ENCODE results near the gene MAPKAPK2.
"Not testable (repeated sequence)": the region's sequence is repeated elsewhere in the genome, so short reads cannot be mapped to it uniquely, and the experiment has no call there.

MAPKAPK2 gene

DNA sequence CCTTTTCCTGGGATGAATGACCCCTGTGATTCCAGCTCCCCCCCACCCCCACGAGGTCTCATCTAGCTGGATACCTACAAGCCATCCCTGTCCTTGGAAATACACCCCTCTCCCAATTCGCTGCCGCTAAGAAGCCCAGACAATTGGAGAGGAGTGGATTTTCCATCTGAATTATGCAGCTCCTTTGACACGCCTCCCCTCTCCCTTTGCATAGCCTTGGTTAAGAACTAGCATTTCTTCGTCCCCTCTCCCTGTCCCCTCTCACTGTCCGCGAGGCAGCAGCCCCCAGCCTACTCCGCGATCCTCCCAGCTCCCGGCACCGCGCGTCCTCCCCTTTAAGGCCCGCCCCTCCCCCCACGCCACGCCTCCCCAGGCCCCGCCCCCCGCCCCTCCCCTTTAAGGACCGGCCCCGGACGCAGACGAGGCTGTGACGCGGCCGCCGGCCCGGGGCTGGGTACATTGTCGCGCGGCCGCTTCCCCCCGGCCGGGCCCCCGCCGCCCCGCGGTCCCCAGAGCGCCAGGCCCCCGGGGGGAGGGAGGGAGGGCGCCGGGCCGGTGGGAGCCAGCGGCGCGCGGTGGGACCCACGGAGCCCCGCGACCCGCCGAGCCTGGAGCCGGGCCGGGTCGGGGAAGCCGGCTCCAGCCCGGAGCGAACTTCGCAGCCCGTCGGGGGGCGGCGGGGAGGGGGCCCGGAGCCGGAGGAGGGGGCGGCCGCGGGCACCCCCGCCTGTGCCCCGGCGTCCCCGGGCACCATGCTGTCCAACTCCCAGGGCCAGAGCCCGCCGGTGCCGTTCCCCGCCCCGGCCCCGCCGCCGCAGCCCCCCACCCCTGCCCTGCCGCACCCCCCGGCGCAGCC is at the start of gene MAPKAPK2:
MAPKAPK2 (plus strand) TSS at position 428 of the 856 bp plus-strand sequence; CDS start at position 753, 325 bp downstream.
- no peak for DNase-seq

DNA sequence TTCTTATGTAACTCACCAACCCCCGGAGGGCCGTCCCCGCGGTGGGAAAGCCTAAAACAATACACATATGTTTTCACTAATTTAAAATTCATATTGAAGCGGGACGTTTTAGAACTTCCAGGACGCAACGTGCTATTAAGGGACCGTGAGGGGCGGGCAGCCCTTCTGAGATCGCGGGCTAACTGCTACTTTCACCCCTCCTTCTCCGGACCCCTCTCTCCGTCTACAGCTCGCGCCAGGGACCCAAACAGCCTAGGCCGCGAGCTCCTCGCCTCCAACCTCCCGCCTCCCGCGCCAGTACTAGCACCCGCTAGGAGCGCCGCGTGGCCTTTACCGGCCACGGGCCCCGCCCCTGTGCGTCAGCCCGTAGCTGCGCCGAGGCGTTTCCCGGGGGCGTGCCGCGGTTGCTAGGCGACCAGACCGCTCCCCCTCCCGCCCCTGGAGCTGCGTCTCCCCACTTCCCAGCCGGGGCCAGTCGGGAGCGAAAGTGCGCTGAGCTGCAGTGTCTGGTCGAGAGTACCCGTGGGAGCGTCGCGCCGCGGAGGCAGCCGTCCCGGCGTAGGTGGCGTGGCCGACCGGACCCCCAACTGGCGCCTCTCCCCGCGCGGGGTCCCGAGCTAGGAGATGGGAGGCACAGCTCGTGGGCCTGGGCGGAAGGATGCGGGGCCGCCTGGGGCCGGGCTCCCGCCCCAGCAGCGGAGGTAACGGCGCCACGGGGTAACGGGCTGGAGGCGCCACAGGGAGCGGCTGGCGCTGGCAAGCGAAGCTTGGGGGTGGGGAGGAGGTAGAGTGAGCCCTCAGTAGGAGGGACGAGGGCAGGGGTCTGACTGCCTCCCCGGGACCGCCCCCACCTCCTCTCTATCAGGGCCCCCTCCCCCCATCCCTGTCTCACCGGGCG is 49.4 kb upstream of the MAPKAPK2 start, which contains the start of gene DYRK3:
DYRK3 (plus strand) TSS at position 457 of the 898 bp plus-strand sequence; CDS start at position 625, 168 bp downstream.
- peak; percentile 91 for DNase-seq

DNA sequence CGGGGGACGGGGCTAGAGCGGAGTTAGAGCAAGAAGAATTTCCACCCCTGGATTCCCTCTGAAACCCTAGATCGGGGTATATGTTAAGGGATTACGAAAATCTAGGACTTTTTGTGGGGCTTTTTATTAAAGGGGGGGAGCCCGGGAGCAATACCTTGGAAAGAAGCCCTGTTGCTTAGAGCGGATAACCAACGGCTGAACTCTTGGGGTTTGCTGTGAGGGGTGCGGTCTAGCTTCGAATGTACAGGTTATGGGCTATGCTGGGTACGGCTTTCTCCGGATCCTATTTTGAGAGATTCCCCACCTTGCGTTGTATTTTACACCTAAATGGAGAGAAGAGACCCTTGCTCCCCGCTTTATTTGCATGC is 48.7 kb upstream of the MAPKAPK2 start:
- DNase-seq: no peak

DNA sequence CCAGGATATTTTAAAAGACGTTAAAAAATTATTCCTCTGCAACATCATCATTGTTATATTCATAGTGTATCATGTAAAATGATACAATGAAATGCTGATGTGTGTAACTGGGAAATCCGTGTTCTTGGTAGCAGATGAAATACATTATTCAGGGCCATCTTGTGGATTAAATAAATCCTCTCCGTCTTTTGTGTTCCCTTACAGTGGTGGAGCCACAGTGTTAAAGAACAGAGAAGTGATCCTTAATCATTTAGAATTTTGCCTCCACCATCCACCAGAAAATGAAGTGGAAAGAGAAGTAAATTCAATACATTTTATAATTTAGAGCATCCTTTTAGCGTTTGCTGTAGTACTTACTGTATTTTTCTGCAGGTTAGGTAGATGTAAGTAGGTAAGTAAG is 48.0 kb upstream of the MAPKAPK2 start:
- DNase-seq: no peak

DNA sequence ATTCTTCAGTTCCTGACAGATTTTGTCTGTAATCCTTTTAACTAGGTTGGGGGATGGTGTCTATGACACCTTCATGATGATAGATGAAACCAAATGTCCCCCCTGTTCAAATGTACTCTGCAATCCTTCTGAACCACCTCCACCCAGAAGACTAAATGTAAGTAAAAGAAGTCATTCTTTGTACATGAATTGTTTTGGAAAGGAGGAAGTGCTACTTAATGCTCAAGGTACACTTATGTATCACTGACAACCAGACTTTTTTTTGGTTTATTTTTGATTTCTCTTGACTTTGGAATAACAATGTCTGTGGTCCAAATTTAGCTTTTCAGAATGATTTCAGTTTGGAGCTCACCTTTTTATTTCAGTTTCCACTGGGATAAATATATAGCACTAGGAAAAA is 47.1 kb upstream of the MAPKAPK2 start:
- DNase-seq: no peak

DNA sequence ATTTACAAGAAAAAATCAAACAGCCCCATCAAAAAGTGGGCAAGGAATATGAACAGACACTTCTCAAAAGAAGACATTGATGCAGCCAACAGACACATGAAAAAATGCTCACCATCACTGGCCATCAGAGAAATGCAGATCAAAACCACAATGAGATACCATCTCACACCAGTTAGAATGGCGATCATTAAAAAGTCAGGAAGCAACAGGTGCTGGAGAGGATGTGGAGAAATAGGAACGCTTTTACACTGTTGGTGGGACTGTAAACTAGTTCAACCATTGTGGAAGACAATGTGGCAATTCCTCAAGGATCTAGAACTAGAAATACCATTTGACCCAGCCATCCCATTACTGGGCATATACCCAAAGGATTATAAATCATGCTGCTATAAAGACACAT is 42.6 kb upstream of the MAPKAPK2 start:
- not testable (repeated sequence) for DNase-seq

DNA sequence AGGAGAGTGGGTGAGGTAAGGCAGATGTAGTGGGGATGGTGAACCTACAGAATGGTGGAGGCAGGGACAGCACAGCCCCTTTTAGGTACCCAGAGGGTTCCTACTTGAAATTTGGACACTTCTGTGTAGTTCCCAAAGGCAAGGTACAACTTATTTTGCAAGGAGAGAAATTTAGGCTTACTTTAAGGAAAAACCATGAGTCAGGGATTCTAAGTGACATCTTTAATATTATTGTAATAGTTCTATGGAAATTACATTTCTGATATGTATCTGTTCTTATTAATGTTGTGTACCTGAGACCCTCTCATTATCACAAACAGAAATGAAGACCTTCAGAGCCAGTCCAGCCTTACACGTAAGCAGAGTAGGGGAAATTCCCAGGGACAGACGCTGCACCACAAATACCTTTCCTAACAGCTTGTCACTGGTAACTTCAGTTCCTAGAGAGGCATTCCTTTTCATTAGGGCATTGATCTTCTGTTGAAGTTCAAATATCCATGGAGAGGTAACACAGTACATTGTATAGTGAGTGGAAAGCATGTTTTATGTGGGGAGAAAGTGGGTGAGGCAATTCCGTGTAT is 41.5 kb upstream of the MAPKAPK2 start:
- no peak for DNase-seq

DNA sequence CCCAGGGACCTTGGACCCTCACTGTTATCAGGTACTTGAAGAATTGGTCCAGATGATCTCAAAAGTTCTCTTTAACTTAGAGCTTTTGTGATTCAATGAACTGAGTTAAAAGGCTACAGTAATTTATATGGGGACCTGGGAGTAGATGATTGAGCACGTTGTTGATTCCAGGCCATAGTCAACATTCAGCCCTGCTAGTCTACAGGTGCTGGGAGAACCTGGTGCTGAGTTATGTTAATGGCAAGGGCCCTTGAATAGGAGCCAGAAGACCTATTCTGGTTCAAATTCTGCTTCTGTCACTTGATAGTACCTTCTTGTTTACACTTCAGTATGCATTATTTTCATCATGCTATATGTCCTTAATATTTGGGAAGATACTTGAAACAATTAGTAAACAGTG is 38.2 kb upstream of the MAPKAPK2 start:
- no peak for DNase-seq

DNA sequence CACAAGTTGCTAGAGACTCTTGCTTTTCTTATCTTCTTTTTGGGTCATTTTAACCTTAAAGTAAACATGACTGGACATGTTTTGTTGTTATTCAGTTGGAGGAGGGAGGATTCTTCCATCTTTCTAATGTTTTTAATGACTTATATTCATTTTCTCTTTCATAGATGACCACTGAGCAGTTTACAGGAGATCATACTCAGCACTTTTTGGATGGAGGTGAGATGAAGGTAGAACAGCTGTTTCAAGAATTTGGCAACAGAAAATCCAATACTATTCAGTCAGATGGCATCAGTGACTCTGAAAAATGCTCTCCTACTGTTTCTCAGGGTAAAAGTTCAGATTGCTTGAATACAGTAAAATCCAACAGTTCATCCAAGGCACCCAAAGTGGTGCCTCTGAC is 37.5 kb upstream of the MAPKAPK2 start:
- no peak for DNase-seq

DNA sequence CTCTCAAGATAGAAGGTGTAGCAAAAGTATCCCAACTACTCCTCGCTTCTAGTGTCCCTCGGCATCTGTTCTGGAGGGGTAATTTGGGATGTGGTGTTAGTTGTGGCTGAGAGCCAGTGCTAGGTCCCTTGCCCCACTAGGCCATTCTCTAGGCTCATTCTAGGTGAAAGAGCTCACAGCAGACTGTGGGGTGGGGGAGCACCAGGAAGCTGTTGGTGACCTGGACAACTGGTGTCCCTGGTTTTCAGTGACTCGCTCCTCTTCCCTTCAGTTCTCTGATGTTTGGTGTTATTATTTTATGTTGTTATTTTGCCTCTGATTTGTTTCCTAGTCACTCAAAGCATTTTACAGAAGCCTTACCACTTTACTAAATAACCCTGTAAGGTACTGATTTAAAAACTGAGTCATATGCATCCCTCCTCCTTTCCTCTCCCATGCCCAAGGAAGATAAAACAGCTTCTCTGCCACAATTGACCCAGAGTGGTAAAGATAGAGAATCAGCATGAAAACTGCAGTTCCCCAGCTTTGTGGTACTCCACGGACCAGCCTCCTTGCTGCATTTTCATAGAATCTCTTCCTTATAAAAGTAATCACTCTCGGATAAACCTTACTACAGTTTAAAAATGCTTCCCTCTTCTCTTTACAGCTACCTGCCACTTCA is 35.3 kb upstream of the MAPKAPK2 start:
- no peak for DNase-seq

DNA sequence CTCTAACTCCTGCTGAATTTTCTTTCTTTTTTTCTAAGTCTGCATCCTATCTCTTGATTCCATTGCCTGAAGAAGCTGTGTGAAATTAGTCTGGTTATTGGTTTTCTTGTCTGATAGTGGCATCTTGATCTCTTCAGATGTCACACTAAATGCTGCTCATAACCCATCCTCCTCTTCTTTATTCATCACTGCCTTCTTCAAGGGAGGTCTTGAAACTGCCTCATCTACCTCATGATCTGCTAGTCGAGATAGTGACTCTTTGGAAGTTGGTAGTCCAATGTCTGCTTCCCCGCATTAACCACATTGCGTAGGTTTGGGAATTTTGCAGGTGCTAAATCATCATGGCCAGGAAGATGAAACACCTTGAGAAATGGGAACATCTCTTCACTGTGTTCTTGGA is 33.7 kb upstream of the MAPKAPK2 start:
- no peak for DNase-seq

DNA sequence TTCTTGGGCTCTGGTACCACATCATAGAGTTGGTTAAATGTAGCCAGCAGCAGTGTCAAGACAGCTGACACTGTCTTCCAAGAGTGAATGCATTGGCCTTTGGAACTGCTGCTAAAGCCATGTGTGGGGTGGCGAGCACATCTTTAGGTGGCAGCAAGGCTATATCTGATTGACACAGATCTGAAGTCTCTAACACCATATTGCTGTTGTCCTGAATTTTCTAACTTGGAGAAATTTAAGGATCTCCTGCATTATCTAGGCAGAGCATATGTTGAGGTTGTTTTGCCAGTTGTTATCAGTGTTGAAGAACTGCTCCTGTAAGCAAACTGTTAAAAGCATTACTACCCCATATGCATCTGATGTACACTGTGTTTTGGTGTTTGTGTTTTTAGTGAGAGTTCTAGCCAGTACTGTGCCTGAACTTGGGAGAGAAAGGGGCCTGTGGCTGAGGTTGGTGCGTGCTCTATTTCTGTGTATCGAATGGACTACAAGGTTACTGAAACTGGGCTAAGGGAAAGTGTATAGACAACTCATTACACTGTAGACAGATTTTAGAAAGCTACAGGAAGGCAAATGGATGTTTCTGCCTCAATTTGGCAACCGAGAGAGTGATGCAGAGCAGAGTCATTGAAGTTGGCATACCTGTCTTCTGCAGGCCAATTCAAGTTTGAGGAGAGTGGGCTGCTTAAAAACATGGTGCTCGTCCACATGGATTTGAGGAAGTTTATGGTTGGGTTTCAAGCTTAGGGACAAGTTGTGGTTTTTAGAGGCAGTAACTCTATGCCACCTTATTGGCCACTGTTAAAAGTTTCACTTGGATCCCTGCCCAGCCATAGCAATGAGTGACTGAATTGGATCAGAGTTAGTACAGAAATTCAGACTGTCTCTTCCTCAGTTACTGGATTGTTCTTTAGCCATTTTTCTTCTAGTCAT is 32.5 kb upstream of the MAPKAPK2 start:
- no peak for DNase-seq

DNA sequence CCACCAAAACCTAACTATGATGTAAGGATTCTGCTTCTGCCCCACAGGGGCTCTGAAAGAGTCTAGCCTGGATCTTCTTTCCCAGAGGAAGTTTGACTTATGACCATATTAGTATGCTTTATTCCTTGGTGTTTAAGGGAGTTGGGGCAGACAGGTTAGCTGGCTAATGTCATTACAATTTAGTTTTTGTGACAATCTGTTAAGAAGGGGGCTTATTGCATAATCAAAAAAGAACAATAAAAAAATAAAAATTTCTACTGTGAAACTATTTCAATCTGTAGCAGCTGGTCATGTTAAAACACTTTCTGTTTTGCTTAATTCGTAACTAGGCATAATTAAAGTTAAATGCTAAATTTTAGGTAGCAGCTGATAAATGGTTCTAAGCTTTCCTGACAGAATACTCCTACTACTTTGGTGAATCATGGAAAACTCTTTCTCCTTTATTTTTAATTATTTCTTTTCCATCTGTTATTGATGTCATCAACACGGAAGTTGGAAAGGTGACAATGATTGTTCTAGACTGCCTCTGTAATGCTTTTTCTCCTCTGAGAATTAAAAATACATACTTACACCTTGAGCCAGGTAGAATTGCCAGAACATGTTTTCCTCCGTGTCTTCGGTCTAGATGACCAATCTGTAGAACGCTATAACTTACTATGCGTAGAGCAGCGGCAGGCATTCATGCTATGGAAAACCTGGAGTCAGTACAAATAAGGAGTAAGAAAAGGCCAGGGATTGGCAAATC is 30.8 kb upstream of the MAPKAPK2 start:
- DNase-seq: no peak

DNA sequence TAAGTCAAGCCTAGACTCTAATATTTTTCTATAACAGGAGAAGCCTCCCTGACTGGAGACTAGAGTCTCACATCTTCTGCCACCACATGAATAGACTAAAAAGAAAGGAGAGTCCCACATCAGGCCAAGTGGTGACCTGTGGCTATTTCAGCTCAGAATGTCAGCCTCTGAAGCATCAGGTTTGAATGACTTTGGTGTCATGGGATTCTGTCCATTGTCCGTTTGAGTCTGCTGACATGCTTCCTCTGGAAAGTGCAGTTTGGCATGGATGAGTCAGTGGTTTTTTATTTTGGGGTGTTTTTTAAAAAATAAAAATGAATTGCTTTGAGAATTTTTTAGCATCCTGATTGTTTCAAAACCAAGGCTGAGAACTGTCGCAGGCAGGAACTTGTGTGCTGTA is 29.9 kb upstream of the MAPKAPK2 start:
- DNase-seq: no peak

DNA sequence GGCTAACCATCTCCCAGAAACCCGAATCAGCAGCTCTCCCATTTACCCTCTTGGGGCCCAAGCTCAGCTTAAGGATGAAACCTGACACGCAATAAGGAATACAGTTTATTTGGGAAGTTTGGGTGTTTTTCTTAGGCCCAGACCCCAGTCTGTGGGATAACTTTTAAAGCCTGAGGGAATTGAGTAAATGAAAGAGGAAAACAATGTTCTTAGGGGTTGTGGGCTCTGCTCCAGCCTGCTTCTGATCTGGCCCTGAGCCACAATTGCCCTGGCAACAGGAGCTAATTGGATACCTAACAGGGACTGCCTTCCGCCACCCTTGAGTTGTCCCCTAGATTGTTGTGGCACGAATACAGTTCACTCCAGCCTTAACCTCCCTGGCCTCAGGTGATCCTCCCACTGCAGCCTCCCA is 29.2 kb upstream of the MAPKAPK2 start:
- no peak for DNase-seq

DNA sequence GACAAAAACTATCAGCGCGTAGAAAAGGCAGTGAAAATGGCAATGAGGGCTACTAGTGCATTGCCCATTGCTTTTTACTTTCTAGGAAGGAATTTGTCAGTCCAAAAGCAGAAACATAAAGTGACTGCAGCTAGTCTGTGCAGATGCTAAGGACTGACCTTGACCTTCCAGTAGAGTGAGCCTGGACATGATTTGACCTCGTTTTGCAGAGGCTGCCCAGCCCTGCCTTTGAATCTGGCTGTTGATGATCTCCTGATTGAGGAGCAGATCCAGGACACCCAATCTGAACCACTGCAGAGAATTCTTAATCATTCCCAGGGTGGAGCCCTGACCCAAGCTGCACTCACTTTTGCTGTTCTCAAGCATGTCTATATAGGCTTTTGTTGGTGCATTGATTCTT is 27.8 kb upstream of the MAPKAPK2 start:
- no peak for DNase-seq

DNA sequence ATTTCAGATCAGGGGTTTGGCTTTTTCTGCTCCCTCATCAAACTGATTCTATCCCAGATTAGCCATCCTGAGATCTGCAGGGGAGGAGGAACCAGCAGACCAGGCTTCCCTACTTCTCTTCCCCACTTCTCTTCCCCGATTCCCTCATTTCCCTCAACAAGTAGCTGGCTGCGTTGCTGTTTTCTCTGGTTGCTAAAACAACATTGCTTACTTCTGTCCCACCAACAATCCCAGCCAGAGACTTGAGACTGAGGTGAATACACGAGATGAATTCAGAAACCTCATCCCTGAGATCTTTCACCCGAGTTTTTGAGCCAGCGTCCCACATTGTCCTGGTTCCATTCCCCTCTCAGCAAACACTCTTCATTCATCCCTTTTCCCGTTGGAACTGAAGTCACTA is 27.0 kb upstream of the MAPKAPK2 start:
- no peak for DNase-seq

DNA sequence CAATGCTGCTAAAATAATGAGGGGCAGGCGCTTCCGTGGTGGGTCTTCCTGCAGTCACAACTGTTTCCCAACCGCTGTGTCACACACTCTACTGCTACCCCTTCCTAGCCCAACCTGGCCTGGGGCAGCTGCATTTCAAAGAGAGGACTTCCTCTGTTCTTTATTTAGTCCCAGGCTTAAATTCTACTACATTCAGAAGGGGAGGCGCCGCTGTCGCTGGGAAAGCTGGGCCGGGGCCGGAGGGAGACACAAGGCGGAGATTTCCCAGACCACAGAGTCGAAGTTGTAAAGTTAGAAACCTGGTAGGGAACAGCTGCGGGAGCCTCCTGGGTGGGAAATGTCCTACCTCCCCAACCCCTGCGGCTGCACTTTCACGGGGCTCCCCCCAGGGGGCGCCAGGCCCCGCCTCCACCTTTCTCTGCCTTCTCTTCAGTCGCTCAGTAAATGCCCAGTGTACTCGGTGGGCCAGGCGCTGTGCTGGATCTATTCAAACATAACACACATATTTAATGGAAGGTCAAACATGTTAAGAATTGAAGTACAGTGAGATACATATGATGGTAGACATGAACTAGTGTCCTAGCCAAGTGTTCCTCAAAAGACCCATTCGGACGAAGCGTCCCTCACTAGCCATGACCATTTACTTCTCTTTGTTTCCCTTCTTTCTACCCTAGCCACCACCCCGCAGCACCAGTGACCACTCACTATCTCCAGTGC is 26.3 kb upstream of the MAPKAPK2 start:
- no peak for DNase-seq

DNA sequence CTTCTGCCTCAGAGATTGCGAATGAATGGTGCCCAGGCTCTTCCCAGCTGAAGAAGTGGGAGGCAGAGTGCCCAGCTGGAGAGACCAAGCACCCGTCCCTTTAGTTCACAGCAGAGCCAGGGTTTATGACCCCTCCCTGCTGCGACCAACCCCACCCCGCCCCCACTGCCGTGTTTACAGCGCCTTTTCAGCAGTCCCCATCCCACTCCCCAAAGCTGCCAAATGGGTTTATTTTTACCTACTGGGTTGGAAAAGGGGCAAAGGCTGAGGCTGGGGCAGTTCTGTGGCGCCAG is 25.8 kb upstream of the MAPKAPK2 start:
- DNase-seq: no peak

DNA sequence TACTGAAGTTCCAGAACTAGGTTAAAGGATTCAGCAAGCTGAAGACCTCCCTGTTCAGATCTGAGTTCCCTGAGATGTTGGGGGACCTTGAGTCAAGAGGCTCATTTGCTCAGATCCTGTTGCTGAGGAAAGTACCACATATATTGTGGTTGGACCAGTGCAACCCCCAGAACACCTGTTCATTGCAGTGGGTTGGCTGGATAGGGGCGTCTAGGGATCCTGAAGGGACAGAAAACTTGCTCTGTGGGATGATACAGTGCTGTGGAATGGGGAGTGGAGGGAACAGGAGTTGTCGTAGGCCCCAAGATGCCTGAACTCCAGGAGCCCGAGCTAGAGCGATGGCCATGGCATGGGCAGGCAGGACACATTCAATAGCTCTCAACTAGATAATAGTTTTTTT is 24.6 kb upstream of the MAPKAPK2 start:
- DNase-seq: no peak

Measured in NCI-H187 treated with DMSO at 0.1 percent for 48 hours (cell line).